Stimulated activated CD4-positive, alpha-beta T cell treated with anti-CD3 and anti-CD28 coated beads, Interleukin-1b, Interleukin-23, amount 100 ng/mL, for 1 hour (primary cell): ENCODE measurements around the gene MBNL1.
"Not testable (repeated sequence)": the region's sequence is repeated elsewhere in the genome, so short reads cannot be mapped to it uniquely, and the experiment has no call there.

Experiments
- DNase-seq, 2 donors: peaks; one replicate each; pipeline ENCODE4 v3.0.0-alpha.2; 2020; ENCODE audit warnings: low read depth in 2 of 2

The MBNL1 gene

GRCh38 chr3:152403632-152404066 is 134.9 kb downstream of the MBNL1 start:
- no peak for DNase-seq

GRCh38 chr3:152404976-152405375 is 136.2 kb downstream of the MBNL1 start:
- DNase-seq, result no peak

DNA sequence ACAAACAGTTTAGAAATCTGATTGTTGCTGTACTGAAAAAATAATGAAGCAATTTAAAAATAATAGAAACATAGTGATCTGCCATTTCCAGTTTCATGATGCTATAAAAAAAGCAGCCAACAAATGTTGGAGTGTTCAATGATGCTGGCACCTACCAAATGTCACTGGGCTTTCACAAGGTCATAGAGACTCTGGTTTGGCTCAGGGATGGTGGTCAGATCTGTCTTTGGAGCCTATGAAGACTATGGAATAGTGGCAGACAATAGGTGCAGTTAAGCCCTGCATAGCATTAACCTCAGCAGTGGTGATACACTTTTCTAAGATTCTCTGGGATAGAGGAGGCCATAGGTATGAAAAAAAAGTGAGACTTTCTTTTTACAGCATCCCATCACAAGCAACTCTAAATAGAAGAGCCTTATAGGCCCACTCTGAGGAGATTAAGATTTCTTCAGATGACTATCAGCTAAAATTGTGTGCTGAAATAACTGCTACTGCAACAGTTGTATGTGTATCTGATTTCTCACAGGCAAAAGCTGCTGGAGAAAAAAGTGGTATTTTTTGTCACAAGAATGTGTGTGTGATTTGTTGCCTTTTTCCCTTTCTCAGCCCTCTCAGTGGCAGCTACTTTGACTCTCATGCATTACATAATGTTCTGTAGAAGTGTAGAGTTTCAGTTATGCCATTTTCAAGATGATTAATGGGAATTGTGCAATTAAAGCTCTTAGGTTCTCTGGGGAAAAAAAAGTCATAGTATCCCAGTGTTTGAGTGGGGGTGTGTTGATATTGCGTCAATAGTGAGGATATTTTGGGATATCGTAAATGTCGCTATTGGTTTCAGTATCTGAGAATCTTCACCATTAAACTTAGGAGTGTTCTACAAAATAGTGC is 137.4 kb downstream of the MBNL1 start:
- DNase-seq, result no peak

- no peak for DNase-seq
These were observed 144.5 kb downstream of the MBNL1 start for GRCh38 chr3:152413240-152413639.

- no peak for DNase-seq
These were observed 148.3 kb downstream of the MBNL1 start for GRCh38 chr3:152416808-152417580.

DNA sequence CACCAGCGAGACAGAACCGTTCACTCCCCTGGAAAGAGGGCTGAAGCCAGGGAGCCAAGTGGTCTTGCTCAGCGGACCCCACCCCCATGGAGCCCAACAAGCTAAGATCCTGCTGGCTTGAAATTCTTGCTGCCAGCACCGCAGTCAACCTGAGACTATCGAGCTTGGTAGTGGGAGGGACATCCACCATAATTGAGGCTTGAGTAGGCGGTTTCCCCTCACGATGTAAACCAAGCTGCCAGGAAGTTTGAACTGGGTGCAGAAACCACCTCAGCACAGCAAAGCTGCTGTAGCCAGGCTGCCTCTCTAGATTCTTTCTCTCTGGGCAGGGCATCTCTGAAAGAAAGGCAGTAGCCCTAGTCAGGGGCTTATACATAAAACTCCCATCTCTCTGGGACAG is 151.0 kb downstream of the MBNL1 start:
- no peak for DNase-seq

DNA sequence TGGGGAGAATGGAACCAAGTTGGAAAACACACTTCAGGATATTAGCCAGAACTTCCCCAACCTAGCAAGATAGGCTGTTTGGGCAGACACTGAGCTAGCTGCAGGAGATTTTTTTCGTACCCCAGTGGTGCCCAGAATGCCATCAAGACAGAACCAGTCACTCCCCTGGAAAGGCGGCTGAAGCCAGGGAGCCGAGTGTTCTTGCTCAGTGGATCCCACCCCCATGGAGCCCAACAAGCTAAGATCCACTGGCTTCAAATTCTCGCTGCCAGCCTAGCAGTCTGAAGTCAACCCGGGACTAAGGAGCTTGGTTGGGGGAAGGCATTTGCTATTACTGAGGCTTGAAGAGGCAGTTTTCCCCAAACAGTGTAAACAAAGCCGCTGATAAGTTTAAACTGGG is 152.4 kb downstream of the MBNL1 start:
- DNase-seq, result no peak

DNA sequence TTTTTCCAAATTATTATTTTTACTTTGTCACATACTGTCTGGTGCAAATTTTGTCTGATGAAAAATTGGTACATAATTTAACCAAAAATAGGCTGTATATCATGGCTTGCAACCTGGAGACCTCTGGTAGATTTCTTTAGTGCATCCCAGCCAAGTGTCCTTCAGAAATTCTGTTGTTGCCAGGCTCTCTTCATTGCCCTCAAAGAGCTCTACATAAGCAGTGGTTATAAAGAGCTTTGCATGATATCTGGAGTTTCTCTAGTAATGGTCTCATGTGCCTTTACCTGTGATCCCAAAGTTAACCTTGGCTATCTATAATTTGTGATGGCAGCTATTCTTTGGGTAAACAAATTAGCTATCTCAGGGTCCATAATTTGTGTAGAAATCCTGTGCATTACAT is 157.7 kb downstream of the MBNL1 start:
- no peak for DNase-seq

GRCh38 chr3:152428577-152428976 is 159.8 kb downstream of the MBNL1 start:
- DNase-seq, result no peak

GRCh38 chr3:152430223-152431002 is 161.7 kb downstream of the MBNL1 start:
- no peak for DNase-seq

- no peak for DNase-seq
These were observed 165.4 kb downstream of the MBNL1 start for GRCh38 chr3:152434142-152434541.

DNA sequence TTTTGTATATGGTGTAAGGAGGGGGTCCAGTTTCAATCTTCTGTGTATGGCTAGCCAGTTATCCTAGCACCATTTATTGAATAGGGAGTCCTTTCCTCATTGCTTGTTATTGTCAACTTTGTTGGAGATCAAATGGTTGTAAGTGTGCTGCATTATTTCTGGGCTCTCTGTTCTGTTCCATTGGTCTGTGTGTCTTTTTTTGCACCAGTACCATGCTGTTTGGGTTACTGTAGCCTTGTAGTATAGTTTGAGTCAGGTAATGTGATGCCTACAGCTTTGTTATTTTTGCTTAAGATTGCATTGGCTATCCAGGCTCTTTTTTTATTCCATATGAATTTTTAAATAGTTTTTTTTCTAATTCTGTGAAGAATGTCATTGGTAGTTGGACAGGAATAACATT is 166.5 kb downstream of the MBNL1 start:
- not testable (repeated sequence) for DNase-seq

GRCh38 chr3:152436707-152437590 is 168.2 kb downstream of the MBNL1 start:
- no peak for DNase-seq

DNA sequence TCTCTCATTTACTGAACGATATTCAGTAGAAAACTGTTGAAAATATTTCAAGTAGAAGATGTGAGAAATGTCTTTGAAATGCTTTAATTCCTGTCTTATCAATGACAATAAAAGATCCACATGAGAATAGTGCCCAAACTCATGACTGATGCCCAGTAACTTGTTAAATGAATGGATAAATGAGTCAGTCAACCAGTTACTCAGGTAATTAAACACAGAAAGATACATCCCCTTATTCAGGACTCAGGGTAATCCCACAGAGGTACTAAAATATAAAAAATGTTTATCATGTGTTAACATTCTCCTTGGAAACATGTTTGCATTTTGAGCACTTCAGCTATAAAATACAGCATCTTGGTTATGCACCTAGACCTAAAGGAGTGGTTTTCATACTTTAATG is 169.5 kb downstream of the MBNL1 start:
- DNase-seq, result no peak

DNA sequence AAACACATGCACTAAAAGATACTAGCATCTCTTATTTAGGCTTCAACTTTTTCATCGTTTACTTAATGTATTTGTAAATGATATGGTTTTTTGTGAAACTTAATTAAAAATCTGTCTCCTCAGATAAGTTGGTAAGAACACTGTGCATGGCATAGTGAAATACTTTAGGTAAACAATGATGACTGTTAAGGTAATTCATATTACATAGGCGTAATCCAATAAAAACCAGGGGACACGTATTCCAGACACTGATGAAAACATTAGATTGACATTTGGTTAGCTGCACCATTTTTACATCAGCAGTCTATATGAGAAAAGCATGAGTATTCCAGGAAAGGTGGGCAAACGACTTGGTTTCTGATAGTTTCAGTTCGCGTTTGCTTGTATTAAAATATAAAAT is 170.0 kb downstream of the MBNL1 start:
- no peak for DNase-seq

GRCh38 chr3:152440243-152440642 is 171.5 kb downstream of the MBNL1 start:
- not testable (repeated sequence) for DNase-seq

GRCh38 chr3:152443212-152444023 is 174.7 kb downstream of the MBNL1 start:
- DNase-seq, result no peak

- DNase-seq, result no peak
These were observed 175.4 kb downstream of the MBNL1 start for GRCh38 chr3:152444029-152444641.

GRCh38 chr3:152445212-152445611 is 176.5 kb downstream of the MBNL1 start:
- no peak for DNase-seq

GRCh38 chr3:152446495-152446894 is 177.8 kb downstream of the MBNL1 start:
- DNase-seq, result no peak
